22Rv1 (cell line): Measurements from ENCODE around the gene SRGAP1.
"Not testable (repeated sequence)": the region's sequence is repeated elsewhere in the genome, so short reads cannot be mapped to it uniquely, and the experiment has no call there.

Source experiments
- H3K27ac ChIP-seq: fragments of 450-650 bp; 2 replicates; pipeline ENCODE4 v1.5.1; 2017
- CTCF ChIP-seq: fragments of 450-650 bp; IDR thresholded peaks from 2 replicates; pipeline ENCODE4 v1.5.1; 2017; ENCODE audit warnings: mild to moderate bottlenecking
- ZFX ChIP-seq: fragments of 450-650 bp; IDR thresholded peaks from 2 replicates; pipeline ENCODE4 v1.6.1; 2017; ENCODE audit warnings: antibody characterized with exemption, borderline replicate concordance

The SRGAP1 gene

GRCh38 chr12:64192644-64193444, 348.3 kb downstream of the SRGAP1 start:
- TF ChIP-seq ZFX, result no peak
- no peak overlapping the region for H3K27ac ChIP-seq

GRCh38 chr12:64193931-64194330, 349.4 kb downstream of the SRGAP1 start:
- no peak overlapping the region for H3K27ac ChIP-seq

GRCh38 chr12:64194333-64195149, 350.0 kb downstream of the SRGAP1 start:
- H3K27ac ChIP-seq, result no peak overlapping the region
- TF ChIP-seq ZFX (no peak), CTCF (no peak)

More at GRCh38 chr12:64193931-64194330, 349.4 kb downstream of the SRGAP1 start:
- TF ChIP-seq ZFX, result no peak
- no peak for TF ChIP-seq CTCF

- H3K27ac ChIP-seq, result not testable (repeated sequence)
Observed at GRCh38 chr12:64195841-64196240, 351.3 kb downstream of the SRGAP1 start.

GRCh38 chr12:64203036-64203435, 358.5 kb downstream of the SRGAP1 start:
- TF ChIP-seq CTCF (no peak), ZFX (no peak)
- no peak overlapping the region for H3K27ac ChIP-seq

- no peak overlapping the region for H3K27ac ChIP-seq
- TF ChIP-seq CTCF, result no peak
- no peak for TF ChIP-seq ZFX
Observed at GRCh38 chr12:64203775-64204174, 359.3 kb downstream of the SRGAP1 start.

- no peak overlapping the region for H3K27ac ChIP-seq
- TF ChIP-seq ZFX, result no peak
- no peak for TF ChIP-seq CTCF
Observed at GRCh38 chr12:64205542-64205941, 361.0 kb downstream of the SRGAP1 start.

GRCh38 chr12:64207453-64207852, 363.0 kb downstream of the SRGAP1 start:
- no peak for TF ChIP-seq ZFX
- no peak for TF ChIP-seq CTCF
- no peak overlapping the region for H3K27ac ChIP-seq
